Measurements from ENCODE around the gene PANK1.
"Not testable (repeated sequence)": the region's sequence is repeated elsewhere in the genome, so short reads cannot be mapped to it uniquely, and the experiment has no call there.

The PANK1 gene

GRCh38 chr10:89549510-89549909, 95.5 kb downstream of the PANK1 start:
- H3K4me1 ChIP-seq (ENCODE audit: control insufficient read depth in 1 of 2, insufficient read depth in 2 of 2, low read length in 2 of 2), result no peaks in the 10 kb centered on the region
- no peaks in the 10 kb centered on the region for H3K27me3 ChIP-seq (ENCODE audit: low read depth, low read length)
- H3K4me3 ChIP-seq (ENCODE audit: low read depth in 1 of 2, low read length in 2 of 2), result no peak overlapping the region
- no peaks in the 10 kb centered on the region for H3K36me3 ChIP-seq (ENCODE audit: control insufficient read depth in 1 of 2, insufficient read depth in 2 of 2, low read length in 2 of 2)
- H3K9me3 ChIP-seq (ENCODE audit: control insufficient read depth in 1 of 2, low read length in 2 of 2), result no peaks in the 10 kb centered on the region
- no peak overlapping the region for H3K27ac ChIP-seq (ENCODE audit: low read length)

- Histone ChIP-seq H3K27ac (ENCODE audit: low read length) (no peak overlapping the region), H3K4me1 (ENCODE audit: control insufficient read depth in 1 of 2, insufficient read depth in 2 of 2, low read length in 2 of 2) (no peaks in the 10 kb centered on the region), H3K36me3 (ENCODE audit: control insufficient read depth in 1 of 2, insufficient read depth in 2 of 2, low read length in 2 of 2) (no peaks in the 10 kb centered on the region), H3K4me3 (ENCODE audit: low read depth in 1 of 2, low read length in 2 of 2) (no peak overlapping the region), H3K27me3 (ENCODE audit: low read depth, low read length) (no peaks in the 10 kb centered on the region), H3K9me3 (ENCODE audit: control insufficient read depth in 1 of 2, low read length in 2 of 2) (no peaks in the 10 kb centered on the region)
Observed at GRCh38 chr10:89548673-89549072, 96.4 kb downstream of the PANK1 start.

- Histone ChIP-seq H3K27ac (ENCODE audit: low read length) (no peak overlapping the region), H3K27me3 (ENCODE audit: low read depth, low read length) (no peaks in the 10 kb centered on the region), H3K36me3 (ENCODE audit: control insufficient read depth in 1 of 2, insufficient read depth in 2 of 2, low read length in 2 of 2) (no peaks in the 10 kb centered on the region), H3K4me3 (ENCODE audit: low read depth in 1 of 2, low read length in 2 of 2) (no peak overlapping the region), H3K9me3 (ENCODE audit: control insufficient read depth in 1 of 2, low read length in 2 of 2) (no peaks in the 10 kb centered on the region), H3K4me1 (ENCODE audit: control insufficient read depth in 1 of 2, insufficient read depth in 2 of 2, low read length in 2 of 2) (no peaks in the 10 kb centered on the region)
Observed at GRCh38 chr10:89547853-89548513, 97.1 kb downstream of the PANK1 start.

- not testable (repeated sequence) for H3K4me3 ChIP-seq (ENCODE audit: low read depth in 1 of 2, low read length in 2 of 2); H3K27me3 ChIP-seq (ENCODE audit: low read depth, low read length); H3K4me1 ChIP-seq (ENCODE audit: control insufficient read depth in 1 of 2, insufficient read depth in 2 of 2, low read length in 2 of 2); H3K27ac ChIP-seq (ENCODE audit: low read length); H3K9me3 ChIP-seq (ENCODE audit: control insufficient read depth in 1 of 2, low read length in 2 of 2); H3K36me3 ChIP-seq (ENCODE audit: control insufficient read depth in 1 of 2, insufficient read depth in 2 of 2, low read length in 2 of 2)
Observed at GRCh38 chr10:89546651-89547050, 98.4 kb downstream of the PANK1 start.

GRCh38 chr10:89543841-89544240, 101.2 kb downstream of the PANK1 start:
- Histone ChIP-seq H3K4me3 (ENCODE audit: low read depth in 1 of 2, low read length in 2 of 2) (no peak overlapping the region), H3K9me3 (ENCODE audit: control insufficient read depth in 1 of 2, low read length in 2 of 2) (no peaks in the 10 kb centered on the region), H3K36me3 (ENCODE audit: control insufficient read depth in 1 of 2, insufficient read depth in 2 of 2, low read length in 2 of 2) (no peaks in the 10 kb centered on the region), H3K27me3 (ENCODE audit: low read depth, low read length) (no peaks in the 10 kb centered on the region), H3K27ac (ENCODE audit: low read length) (no peak overlapping the region), H3K4me1 (ENCODE audit: control insufficient read depth in 1 of 2, insufficient read depth in 2 of 2, low read length in 2 of 2) (no peaks in the 10 kb centered on the region)

GRCh38 chr10:89540420-89540949, 104.6 kb downstream of the PANK1 start:
- H3K36me3 ChIP-seq (ENCODE audit: control insufficient read depth in 1 of 2, insufficient read depth in 2 of 2, low read length in 2 of 2), result no peaks in the 10 kb centered on the region
- H3K4me3 ChIP-seq (ENCODE audit: low read depth in 1 of 2, low read length in 2 of 2), result no peak overlapping the region
- H3K4me1 ChIP-seq (ENCODE audit: control insufficient read depth in 1 of 2, insufficient read depth in 2 of 2, low read length in 2 of 2), result peaks cover 0 to 5% of the 10 kb centered on the region in 2 donors
- H3K9me3 ChIP-seq (ENCODE audit: control insufficient read depth in 1 of 2, low read length in 2 of 2), result no peaks in the 10 kb centered on the region
- H3K27me3 ChIP-seq (ENCODE audit: low read depth, low read length), result peaks cover 8% of the 10 kb centered on the region
- H3K27ac ChIP-seq (ENCODE audit: low read length), result no peak overlapping the region

GRCh38 chr10:89537364-89537763, 107.7 kb downstream of the PANK1 start:
- Histone ChIP-seq H3K4me3 (ENCODE audit: low read depth in 1 of 2, low read length in 2 of 2) (no peak overlapping the region), H3K9me3 (ENCODE audit: control insufficient read depth in 1 of 2, low read length in 2 of 2) (no peaks in the 10 kb centered on the region), H3K4me1 (ENCODE audit: control insufficient read depth in 1 of 2, insufficient read depth in 2 of 2, low read length in 2 of 2) (peaks cover 0 to 14% of the 10 kb centered on the region in 2 donors), H3K36me3 (ENCODE audit: control insufficient read depth in 1 of 2, insufficient read depth in 2 of 2, low read length in 2 of 2) (no peaks in the 10 kb centered on the region), H3K27me3 (ENCODE audit: low read depth, low read length) (peaks cover 17% of the 10 kb centered on the region), H3K27ac (ENCODE audit: low read length) (no peak overlapping the region)

- Histone ChIP-seq H3K27me3 (ENCODE audit: low read depth, low read length) (peaks cover 21% of the 10 kb centered on the region), H3K4me3 (ENCODE audit: low read depth in 1 of 2, low read length in 2 of 2) (peak overlapping the region in 1 of 2 donors; percentile 55), H3K27ac (ENCODE audit: low read length) (no peak overlapping the region), H3K4me1 (ENCODE audit: control insufficient read depth in 1 of 2, insufficient read depth in 2 of 2, low read length in 2 of 2) (peaks cover 0 to 14% of the 10 kb centered on the region in 2 donors), H3K36me3 (ENCODE audit: control insufficient read depth in 1 of 2, insufficient read depth in 2 of 2, low read length in 2 of 2) (no peaks in the 10 kb centered on the region), H3K9me3 (ENCODE audit: control insufficient read depth in 1 of 2, low read length in 2 of 2) (no peaks in the 10 kb centered on the region)
Observed at GRCh38 chr10:89536013-89536354, 109.1 kb downstream of the PANK1 start.

GRCh38 chr10:89535171-89536012, 109.7 kb downstream of the PANK1 start, which contains the start of gene SLC16A12:
SLC16A12 (minus strand) TSS chr10:89535594; CDS start chr10:89462578, 73,016 bp downstream.
- H3K27me3 ChIP-seq (ENCODE audit: low read depth, low read length), result peaks cover 21% of the 10 kb centered on the region
- H3K27ac ChIP-seq (ENCODE audit: low read length), result no peak within 1 kb of the TSS
- H3K4me1 ChIP-seq (ENCODE audit: control insufficient read depth in 1 of 2, insufficient read depth in 2 of 2, low read length in 2 of 2), result peaks cover 0 to 14% of the 10 kb centered on the region in 2 donors
- peak within 1 kb of the TSS in 1 of 2 donors; percentile 55 for H3K4me3 ChIP-seq (ENCODE audit: low read depth in 1 of 2, low read length in 2 of 2)
- no peaks in the 10 kb centered on the region for H3K36me3 ChIP-seq (ENCODE audit: control insufficient read depth in 1 of 2, insufficient read depth in 2 of 2, low read length in 2 of 2)
- no peaks in the 10 kb centered on the region for H3K9me3 ChIP-seq (ENCODE audit: control insufficient read depth in 1 of 2, low read length in 2 of 2)

GRCh38 chr10:89534826-89535166, 110.2 kb downstream of the PANK1 start:
- Histone ChIP-seq H3K9me3 (ENCODE audit: control insufficient read depth in 1 of 2, low read length in 2 of 2) (no peaks in the 10 kb centered on the region), H3K27ac (ENCODE audit: low read length) (no peak overlapping the region), H3K36me3 (ENCODE audit: control insufficient read depth in 1 of 2, insufficient read depth in 2 of 2, low read length in 2 of 2) (no peaks in the 10 kb centered on the region), H3K27me3 (ENCODE audit: low read depth, low read length) (peaks cover 21% of the 10 kb centered on the region), H3K4me1 (ENCODE audit: control insufficient read depth in 1 of 2, insufficient read depth in 2 of 2, low read length in 2 of 2) (peaks cover 0 to 14% of the 10 kb centered on the region in 2 donors), H3K4me3 (ENCODE audit: low read depth in 1 of 2, low read length in 2 of 2) (peak overlapping the region in 1 of 2 donors; percentile 55)
